PC-9 (cell line): ENCODE data around the gene IL1RAPL1.

Experiments
- CTCF ChIP-seq: fragments of 200-600 bp; sonication (generic); conservative IDR thresholded peaks from 2 replicates; pipeline ENCODE4 v1.6.1; 2017; ENCODE audit warnings: mixed run types, antibody characterized with exemption, mild to moderate bottlenecking, moderate library complexity
- EZH2 ChIP-seq: fragments of 200-600 bp; sonication (generic); IDR thresholded peaks from 2 replicates; pipeline ENCODE4 v1.8.0; 2017; ENCODE audit warnings: antibody characterized with exemption, low read depth

GRCh38 chrX:28922106-28922505, 334.9 kb downstream of the IL1RAPL1 start:
- TF ChIP-seq CTCF (no peak), EZH2 (no peak)
